ENCODE results near the gene ELF5. TPM values are rescaled to one million over a fixed set of nuclear protein-coding genes. Genes with fewer than 3 reads are reported as not detected.

The ELF5 gene
- total RNA-seq, 2 experiments from 2014 or later = not detected

DNA sequence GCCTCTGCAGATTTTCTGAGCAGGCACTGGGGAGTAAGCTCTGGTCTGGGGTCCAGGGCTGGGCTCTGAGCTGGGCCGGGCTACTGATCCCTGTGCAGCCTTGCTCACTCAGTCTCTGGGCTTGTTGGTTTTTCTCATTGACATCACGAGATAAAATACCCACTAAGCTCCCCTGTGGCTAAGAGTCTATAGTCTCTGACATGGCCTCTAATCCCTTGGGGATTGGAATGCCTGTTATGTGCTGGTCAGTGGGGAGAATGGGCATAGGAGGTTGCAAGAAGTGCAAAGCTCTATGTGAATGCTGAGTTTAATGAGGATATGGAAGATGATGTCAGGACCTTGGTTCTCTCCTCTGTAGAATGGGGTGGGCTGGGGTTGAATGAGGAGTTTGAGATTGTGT lies 23.3 kb downstream of the ELF5 start:
- Mint-ChIP-seq H3K27me3 (no peaks in the 10 kb centered on the region), H3K9me3 (no peaks in the 10 kb centered on the region), H3K36me3 (no peaks in the 10 kb centered on the region), H3K4me1 (no peaks in the 10 kb centered on the region), H3K4me3 (no peak overlapping the region), H3K27ac (no peak overlapping the region)
- no peak for DNase-seq

- no peak overlapping the region for H3K27ac Mint-ChIP-seq
- no peaks in the 10 kb centered on the region for H3K9me3 Mint-ChIP-seq
- no peaks in the 10 kb centered on the region for H3K27me3 Mint-ChIP-seq
- DNase-seq = no peak
- no peaks in the 10 kb centered on the region for H3K4me1 Mint-ChIP-seq
- no peak overlapping the region for H3K4me3 Mint-ChIP-seq
- no peaks in the 10 kb centered on the region for H3K36me3 Mint-ChIP-seq
Measured at GRCh38 chr11:34488855-34489557, 24.6 kb downstream of the ELF5 start.

DNA sequence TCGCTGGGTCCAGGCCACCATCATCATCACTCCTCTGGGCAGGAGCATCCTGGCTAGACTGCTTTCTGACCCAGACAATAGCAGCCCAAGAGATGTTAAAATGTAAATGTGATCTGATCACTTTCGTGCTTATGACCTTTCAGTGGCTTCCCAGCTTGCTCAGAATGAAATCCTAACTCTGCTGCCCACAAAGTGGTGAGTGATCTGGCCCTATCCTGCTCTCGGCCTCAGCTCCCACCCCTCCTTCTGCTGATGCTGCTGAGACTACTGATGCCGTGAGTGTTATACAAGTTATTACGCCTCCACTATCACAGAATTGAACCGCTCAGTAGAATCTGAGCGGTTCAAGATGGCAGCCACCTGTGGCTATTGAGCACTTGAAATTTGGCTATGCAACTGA lies 26.2 kb downstream of the ELF5 start:
- H3K27ac Mint-ChIP-seq = no peak overlapping the region
- DNase-seq = no peak
- no peaks in the 10 kb centered on the region for H3K36me3 Mint-ChIP-seq
- H3K27me3 Mint-ChIP-seq = no peaks in the 10 kb centered on the region
- H3K9me3 Mint-ChIP-seq = no peaks in the 10 kb centered on the region
- H3K4me1 Mint-ChIP-seq = no peaks in the 10 kb centered on the region
- no peak overlapping the region for H3K4me3 Mint-ChIP-seq

GRCh38 chr11:34483106-34483874 lies 30.3 kb downstream of the ELF5 start:
- Mint-ChIP-seq H3K9me3 (no peaks in the 10 kb centered on the region), H3K36me3 (no peaks in the 10 kb centered on the region), H3K27me3 (peaks cover 3% of the 10 kb centered on the region), H3K27ac (no peak overlapping the region), H3K4me3 (no peak overlapping the region), H3K4me1 (no peaks in the 10 kb centered on the region)
- no peak for DNase-seq

GRCh38 chr11:34481307-34481706 lies 32.3 kb downstream of the ELF5 start:
- peaks cover 3% of the 10 kb centered on the region for H3K27me3 Mint-ChIP-seq
- DNase-seq = no peak
- no peak overlapping the region for H3K4me3 Mint-ChIP-seq
- no peaks in the 10 kb centered on the region for H3K36me3 Mint-ChIP-seq
- H3K27ac Mint-ChIP-seq = no peak overlapping the region
- H3K4me1 Mint-ChIP-seq = no peaks in the 10 kb centered on the region
- no peaks in the 10 kb centered on the region for H3K9me3 Mint-ChIP-seq

DNA sequence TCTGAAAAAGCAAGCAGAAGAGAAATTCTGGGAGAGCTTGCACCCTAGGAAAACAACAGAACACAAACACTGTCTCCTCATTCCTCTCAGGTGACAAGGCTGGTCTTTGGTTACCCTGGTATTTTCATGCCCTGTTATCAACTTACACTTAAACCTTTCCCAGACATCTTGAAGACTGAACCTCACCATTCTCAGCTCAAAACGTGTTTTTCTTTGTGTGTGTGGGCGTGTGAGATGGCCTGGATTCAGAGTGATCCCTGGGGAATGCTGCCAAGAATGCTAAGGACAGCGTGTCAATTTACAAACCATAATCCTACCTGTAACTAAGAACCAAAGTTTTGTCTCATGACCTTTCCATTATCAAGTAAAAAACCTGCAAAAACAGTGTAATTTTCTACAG lies 33.3 kb downstream of the ELF5 start:
- no peak for DNase-seq
- H3K27ac Mint-ChIP-seq = no peak overlapping the region
- H3K9me3 Mint-ChIP-seq = no peaks in the 10 kb centered on the region
- H3K27me3 Mint-ChIP-seq = peaks cover 3% of the 10 kb centered on the region
- H3K36me3 Mint-ChIP-seq = no peaks in the 10 kb centered on the region
- H3K4me3 Mint-ChIP-seq = no peak overlapping the region
- H3K4me1 Mint-ChIP-seq = no peaks in the 10 kb centered on the region

- Mint-ChIP-seq H3K4me3 (no peak overlapping the region), H3K27ac (no peak overlapping the region), H3K27me3 (peaks cover 3% of the 10 kb centered on the region), H3K4me1 (no peaks in the 10 kb centered on the region), H3K36me3 (no peaks in the 10 kb centered on the region), H3K9me3 (no peaks in the 10 kb centered on the region)
- DNase-seq = no peak
Measured at GRCh38 chr11:34478845-34479663, 34.5 kb downstream of the ELF5 start.

DNA sequence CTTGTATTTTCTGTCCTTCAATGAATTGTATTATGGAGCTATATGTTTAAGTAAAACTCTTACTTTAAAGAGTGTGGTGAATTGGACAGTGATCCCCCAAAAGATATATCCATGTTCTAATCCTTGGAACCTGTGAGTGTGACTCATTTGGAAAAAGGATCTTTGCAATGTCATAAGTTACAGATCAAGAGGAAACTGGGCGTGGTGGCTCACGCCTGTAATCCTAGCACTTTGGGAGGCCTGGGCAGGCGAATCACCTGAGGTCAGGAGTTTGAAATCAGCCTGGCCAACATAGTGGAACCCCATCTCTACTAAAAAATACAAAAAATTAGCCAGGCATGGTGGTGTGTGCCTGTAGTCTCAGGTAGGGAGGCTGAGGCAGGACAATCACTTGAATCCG lies 36.7 kb downstream of the ELF5 start:
- H3K4me1 Mint-ChIP-seq = no peaks in the 10 kb centered on the region
- no peak overlapping the region for H3K4me3 Mint-ChIP-seq
- peaks cover 3% of the 10 kb centered on the region for H3K27me3 Mint-ChIP-seq
- no peak for DNase-seq
- H3K9me3 Mint-ChIP-seq = no peaks in the 10 kb centered on the region
- no peaks in the 10 kb centered on the region for H3K36me3 Mint-ChIP-seq
- H3K27ac Mint-ChIP-seq = no peak overlapping the region

DNA sequence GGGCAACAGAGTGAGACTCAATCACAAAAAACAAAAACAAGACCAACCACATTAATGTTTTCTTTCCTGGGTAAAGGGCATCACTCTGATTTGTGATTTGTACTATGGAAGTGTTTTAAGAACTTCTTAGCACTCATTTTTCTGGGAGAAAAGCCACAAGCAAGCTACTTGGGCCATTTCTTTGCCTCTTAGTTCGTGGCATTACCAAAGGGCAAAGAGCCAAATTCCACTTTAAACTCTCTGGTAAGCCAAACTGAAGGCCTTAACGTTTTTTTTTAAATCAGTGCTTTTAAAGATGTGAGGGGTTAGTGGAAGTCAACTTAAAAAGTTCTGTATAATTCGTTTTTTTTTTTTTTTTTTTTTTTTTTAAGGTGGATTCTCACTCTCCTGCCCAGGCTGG lies 37.9 kb downstream of the ELF5 start:
- Mint-ChIP-seq H3K27me3 (peaks cover 3% of the 10 kb centered on the region), H3K9me3 (no peaks in the 10 kb centered on the region), H3K36me3 (no peaks in the 10 kb centered on the region), H3K27ac (no peak overlapping the region), H3K4me3 (no peak overlapping the region), H3K4me1 (no peaks in the 10 kb centered on the region)
- no peak for DNase-seq

GRCh38 chr11:34473603-34474169 lies 39.9 kb downstream of the ELF5 start:
- Mint-ChIP-seq H3K27ac (no peak overlapping the region), H3K27me3 (no peaks in the 10 kb centered on the region), H3K4me1 (no peaks in the 10 kb centered on the region), H3K36me3 (no peaks in the 10 kb centered on the region), H3K4me3 (no peak overlapping the region), H3K9me3 (no peaks in the 10 kb centered on the region)
- DNase-seq = no peak

GRCh38 chr11:34468209-34468841 lies 45.3 kb downstream of the ELF5 start:
- H3K27me3 Mint-ChIP-seq = no peaks in the 10 kb centered on the region
- peak; percentile 29 for DNase-seq
- peaks cover 9% of the 10 kb centered on the region for H3K9me3 Mint-ChIP-seq
- H3K27ac Mint-ChIP-seq = no peak overlapping the region
- peaks cover 7% of the 10 kb centered on the region for H3K4me1 Mint-ChIP-seq
- no peak overlapping the region for H3K4me3 Mint-ChIP-seq
- peaks cover 41% of the 10 kb centered on the region for H3K36me3 Mint-ChIP-seq

DNA sequence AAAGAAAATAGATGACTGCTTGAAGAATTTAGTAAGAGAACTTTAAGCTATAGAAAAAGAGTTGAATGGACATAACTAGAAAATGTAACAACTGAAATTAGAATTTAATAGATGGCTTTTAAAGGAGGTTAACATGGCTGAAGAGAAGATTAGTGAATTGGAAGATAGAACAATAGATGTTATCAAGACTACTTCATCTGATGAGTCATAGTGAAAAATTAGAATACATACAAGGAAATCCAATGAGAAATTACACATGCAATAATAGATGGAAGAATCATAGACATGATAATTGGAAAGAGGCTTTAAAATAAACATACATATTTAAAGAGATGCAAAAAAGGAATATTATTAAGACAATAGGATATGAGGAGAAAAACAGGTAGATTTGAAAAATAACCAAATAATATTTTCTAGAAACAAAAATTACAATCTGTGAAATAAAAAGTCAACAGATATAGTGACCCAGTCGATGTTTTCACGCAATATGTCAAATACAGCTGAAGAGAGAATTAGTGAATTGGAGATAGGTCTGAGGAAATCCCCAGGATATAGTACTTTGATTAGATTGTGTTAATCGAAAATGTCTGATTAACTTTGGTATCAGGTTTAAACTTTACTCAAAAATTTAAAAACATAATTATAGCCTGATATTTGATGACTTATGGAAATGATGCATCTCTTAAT lies 46.6 kb downstream of the ELF5 start:
- peaks cover 9% of the 10 kb centered on the region for H3K9me3 Mint-ChIP-seq
- peaks cover 7% of the 10 kb centered on the region for H3K4me1 Mint-ChIP-seq
- H3K4me3 Mint-ChIP-seq = no peak overlapping the region
- no peaks in the 10 kb centered on the region for H3K27me3 Mint-ChIP-seq
- no peak overlapping the region for H3K27ac Mint-ChIP-seq
- peaks cover 46% of the 10 kb centered on the region for H3K36me3 Mint-ChIP-seq
- DNase-seq = no peak

- H3K36me3 Mint-ChIP-seq = peaks cover 46% of the 10 kb centered on the region
Measured at GRCh38 chr11:34464591-34465051, 49.0 kb downstream of the ELF5 start.

GRCh38 chr11:34461215-34461614 lies 52.4 kb downstream of the ELF5 start:
- Mint-ChIP-seq H3K27ac (no peak overlapping the region), H3K4me1 (peaks cover 6% of the 10 kb centered on the region), H3K36me3 (peaks cover 30% of the 10 kb centered on the region), H3K4me3 (no peak overlapping the region), H3K27me3 (no peaks in the 10 kb centered on the region), H3K9me3 (peaks cover 3% of the 10 kb centered on the region)
- DNase-seq = no peak

More at GRCh38 chr11:34464591-34465051, 49.0 kb downstream of the ELF5 start:
- Mint-ChIP-seq H3K27ac (no peak overlapping the region), H3K9me3 (peaks cover 9% of the 10 kb centered on the region), H3K4me1 (peaks cover 7% of the 10 kb centered on the region), H3K27me3 (no peaks in the 10 kb centered on the region), H3K4me3 (no peak overlapping the region)
- DNase-seq = no peak
